ENCODE results near the gene CLMP.

CLMP gene

GRCh38 chr11:123055191-123055901 lies 139.7 kb downstream of the CLMP start:
- FAIRE-seq: no peak

DNA sequence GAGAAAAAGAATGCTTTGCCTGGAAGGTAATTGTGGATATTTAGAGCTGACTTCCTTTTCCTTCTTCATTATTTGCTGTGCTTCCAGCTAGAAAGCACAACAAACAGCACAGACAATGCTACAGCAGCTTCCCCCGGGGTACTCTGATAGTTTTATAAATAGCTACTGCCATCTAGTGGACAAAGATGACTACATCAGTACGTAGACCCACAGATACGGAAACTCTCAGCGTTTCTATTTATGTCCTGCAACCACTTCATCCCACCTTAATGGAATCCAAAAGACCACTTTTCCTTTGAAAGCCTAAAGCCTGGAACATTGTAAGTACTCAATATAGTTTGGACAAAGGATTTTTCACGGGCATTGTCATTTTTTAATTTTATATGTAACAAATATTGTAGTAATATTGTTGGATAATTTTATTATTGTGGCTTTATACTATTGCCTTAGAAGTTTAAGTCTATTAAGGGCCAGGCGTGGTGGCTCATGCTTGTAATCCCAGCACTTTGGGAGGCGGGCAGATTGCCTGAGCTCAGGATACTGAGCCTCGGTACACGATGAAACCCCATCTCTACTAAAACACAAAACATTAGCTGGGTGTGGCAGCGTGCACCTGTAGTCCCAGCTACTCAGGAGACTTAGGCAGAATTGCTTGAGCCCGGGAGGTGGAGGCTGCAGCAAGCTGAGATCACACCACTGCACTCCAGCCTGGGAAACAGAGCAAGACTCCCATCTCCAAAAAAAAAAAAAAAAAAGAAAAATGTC lies 140.6 kb downstream of the CLMP start:
- TF ChIP-seq TAF1 (IDR thresholded peaks at IDR 0.05; ENCODE audit: borderline replicate concordance, low read depth, low read length) (no peak), POLR2A (IDR thresholded peaks at IDR 0.05; ENCODE audit: low read depth, low read length) (peak; percentile 58), POLR2AphosphoS5 (IDR thresholded peaks at IDR 0.05; ENCODE audit: low read depth, low read length) (peak; percentile 44; the same call in 1 of the 2 replicates)
- DNase-seq (ENCODE audit: insufficient read length) (no peak), FAIRE-seq (peak; percentile 83)

More at GRCh38 chr11:123055191-123055901, 139.7 kb downstream of the CLMP start:
- DNase-seq (ENCODE audit: insufficient read length): no peak
- TF ChIP-seq POLR2AphosphoS5 (IDR thresholded peaks at IDR 0.05; ENCODE audit: low read depth, low read length) (peak; percentile 52; the same call in 1 of the 2 replicates), TAF1 (IDR thresholded peaks at IDR 0.05; ENCODE audit: borderline replicate concordance, low read depth, low read length) (no peak), POLR2A (IDR thresholded peaks at IDR 0.05; ENCODE audit: low read depth, low read length) (no peak)

DNA sequence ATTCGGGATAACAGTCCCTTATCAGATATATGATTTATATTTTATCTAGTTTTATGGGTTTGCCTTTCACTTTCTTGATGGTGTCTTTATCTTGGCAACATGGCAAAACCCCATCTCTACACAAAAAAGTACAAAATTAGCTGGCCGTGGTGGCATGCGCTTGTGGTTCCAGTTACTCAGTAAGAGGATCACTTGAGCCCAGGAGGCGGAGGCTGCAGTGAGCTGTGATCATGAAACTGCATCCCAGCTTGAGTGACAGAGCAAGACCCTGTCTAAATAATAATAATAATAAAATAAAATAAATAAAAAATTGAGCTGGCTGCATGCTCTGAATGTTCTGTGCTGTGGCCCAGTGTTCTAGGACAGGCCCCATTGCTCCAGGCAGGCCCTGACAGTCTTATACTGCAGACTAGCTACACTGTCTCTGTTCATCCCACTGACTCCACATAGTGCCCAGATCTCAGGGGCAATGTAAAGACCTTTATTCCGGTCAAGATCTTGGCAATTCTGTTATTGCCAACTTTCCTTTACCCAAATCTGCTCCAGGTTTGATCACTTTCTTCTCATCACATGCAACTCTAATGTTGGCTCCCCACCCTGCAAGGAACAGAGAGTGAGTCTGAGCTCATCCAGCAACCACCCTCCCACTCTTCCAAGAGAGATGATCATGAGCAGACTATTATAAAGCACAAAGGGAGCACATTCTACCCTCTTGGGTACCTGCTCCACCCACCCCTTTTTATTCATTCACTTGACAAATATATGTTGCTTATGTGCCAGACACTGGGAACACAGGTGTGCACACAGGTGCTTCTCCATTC lies 141.9 kb downstream of the CLMP start:
- TF ChIP-seq POLR2AphosphoS5 (IDR thresholded peaks at IDR 0.05; ENCODE audit: low read depth, low read length) (no peak), POLR2A (IDR thresholded peaks at IDR 0.05; ENCODE audit: low read depth, low read length) (no peak), TAF1 (IDR thresholded peaks at IDR 0.05; ENCODE audit: borderline replicate concordance, low read depth, low read length) (no peak)
- no peak for FAIRE-seq
- no peak for DNase-seq (ENCODE audit: insufficient read length)

DNA sequence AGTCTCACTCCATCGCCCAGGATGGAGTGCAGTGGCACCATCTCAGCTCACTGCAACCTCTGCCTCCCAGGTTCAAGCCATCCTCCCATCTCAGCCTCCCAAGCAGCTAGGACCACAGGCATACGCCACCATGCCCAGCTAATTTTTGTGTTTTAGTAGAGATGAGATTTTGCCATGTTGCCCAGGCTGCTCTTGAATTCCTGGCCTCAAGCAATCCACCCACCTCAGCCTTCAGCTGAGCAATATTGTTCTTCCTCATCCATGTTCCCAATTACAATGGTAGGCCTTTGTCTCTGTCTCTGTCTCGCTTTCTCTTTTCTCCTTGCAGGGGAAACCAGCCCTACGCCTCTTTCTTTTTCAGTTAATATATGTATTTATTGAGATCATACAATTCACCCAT lies 143.4 kb downstream of the CLMP start:
- DNase-seq (ENCODE audit: insufficient read length) (no peak), FAIRE-seq (no peak)
- TF ChIP-seq POLR2A (IDR thresholded peaks at IDR 0.05; ENCODE audit: low read depth, low read length) (no peak), POLR2AphosphoS5 (IDR thresholded peaks at IDR 0.05; ENCODE audit: low read depth, low read length) (no peak), TAF1 (IDR thresholded peaks at IDR 0.05; ENCODE audit: borderline replicate concordance, low read depth, low read length) (no peak)

DNA sequence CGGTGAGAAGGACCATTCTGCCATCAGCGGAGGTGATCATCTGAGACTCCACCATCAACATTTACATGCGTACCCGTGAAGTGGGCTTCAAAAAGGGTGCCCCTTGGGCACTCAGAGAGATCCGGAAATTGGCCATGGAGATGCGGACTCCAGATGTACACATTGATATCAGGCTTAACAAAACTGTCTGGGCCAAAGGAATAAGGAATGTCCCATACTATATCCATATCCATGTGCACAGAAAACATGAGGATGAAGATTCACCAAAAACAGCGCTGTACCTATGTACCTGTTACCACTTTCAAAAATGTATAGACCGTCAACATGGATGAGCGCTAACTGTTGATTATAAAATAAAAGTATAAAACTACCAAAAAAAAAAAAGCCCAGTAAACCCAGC lies 143.9 kb downstream of the CLMP start:
- DNase-seq (ENCODE audit: insufficient read length): no peak
- TF ChIP-seq TAF1 (IDR thresholded peaks at IDR 0.05; ENCODE audit: borderline replicate concordance, low read depth, low read length) (no peak), POLR2AphosphoS5 (IDR thresholded peaks at IDR 0.05; ENCODE audit: low read depth, low read length) (no peak), POLR2A (IDR thresholded peaks at IDR 0.05; ENCODE audit: low read depth, low read length) (no peak)
- FAIRE-seq: no peak

GRCh38 chr11:123047947-123048293 lies 147.1 kb downstream of the CLMP start:
- no peak for FAIRE-seq
- TF ChIP-seq POLR2A (IDR thresholded peaks at IDR 0.05; ENCODE audit: low read depth, low read length): no peak
- no peak for TF ChIP-seq TAF1 (IDR thresholded peaks at IDR 0.05; ENCODE audit: borderline replicate concordance, low read depth, low read length)
- TF ChIP-seq POLR2AphosphoS5 (IDR thresholded peaks at IDR 0.05; ENCODE audit: low read depth, low read length): no peak

DNA sequence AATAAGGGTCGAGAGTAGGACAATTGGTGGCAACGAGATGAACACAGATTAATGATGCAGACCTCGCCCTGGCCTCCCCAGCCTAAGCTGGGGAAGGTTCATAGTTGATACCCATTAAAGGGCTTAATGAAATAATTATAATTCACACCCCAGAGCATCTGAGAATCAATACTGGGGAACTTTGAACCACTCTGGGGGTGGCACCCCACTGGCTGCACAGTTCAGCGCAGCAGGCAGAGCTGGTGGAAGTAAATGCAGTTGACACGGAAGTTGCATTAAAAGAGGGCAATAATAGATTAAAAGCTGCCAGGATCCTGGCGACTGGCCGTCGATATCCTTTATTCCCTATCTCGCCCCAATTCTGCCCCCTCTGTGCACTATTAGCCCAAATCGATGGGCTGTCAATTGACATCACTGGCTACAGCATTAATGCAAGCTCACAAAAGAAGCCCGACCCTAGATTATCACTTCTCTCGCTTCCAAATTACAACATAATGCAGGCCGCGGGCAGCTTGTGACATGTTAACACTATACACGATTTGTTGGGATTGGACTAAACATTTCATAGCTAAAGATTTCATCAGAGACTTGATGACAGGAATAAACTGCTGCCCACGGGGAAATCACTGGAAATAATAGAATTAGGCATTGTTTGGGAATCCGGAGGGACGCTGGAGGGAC lies 147.6 kb downstream of the CLMP start:
- FAIRE-seq: no peak
- TF ChIP-seq POLR2A (IDR thresholded peaks at IDR 0.05; ENCODE audit: low read depth, low read length) (no peak), TAF1 (IDR thresholded peaks at IDR 0.05; ENCODE audit: borderline replicate concordance, low read depth, low read length) (no peak), POLR2AphosphoS5 (IDR thresholded peaks at IDR 0.05; ENCODE audit: low read depth, low read length) (no peak)
- DNase-seq (ENCODE audit: insufficient read length): no peak

More at GRCh38 chr11:123047947-123048293, 147.1 kb downstream of the CLMP start:
- no peak for DNase-seq (ENCODE audit: insufficient read length)

- FAIRE-seq: no peak
- DNase-seq (ENCODE audit: insufficient read length): no peak
- no peak for TF ChIP-seq TAF1 (IDR thresholded peaks at IDR 0.05; ENCODE audit: borderline replicate concordance, low read depth, low read length)
- no peak for TF ChIP-seq POLR2AphosphoS5 (IDR thresholded peaks at IDR 0.05; ENCODE audit: low read depth, low read length)
- no peak for TF ChIP-seq POLR2A (IDR thresholded peaks at IDR 0.05; ENCODE audit: low read depth, low read length)
These were observed 148.4 kb downstream of the CLMP start for GRCh38 chr11:123046473-123047259.

GRCh38 chr11:123045101-123045500 lies 149.9 kb downstream of the CLMP start:
- TF ChIP-seq POLR2AphosphoS5 (IDR thresholded peaks at IDR 0.05; ENCODE audit: low read depth, low read length) (no peak), TAF1 (IDR thresholded peaks at IDR 0.05; ENCODE audit: borderline replicate concordance, low read depth, low read length) (no peak), POLR2A (IDR thresholded peaks at IDR 0.05; ENCODE audit: low read depth, low read length) (no peak)
- DNase-seq (ENCODE audit: insufficient read length): no peak
- no peak for FAIRE-seq

DNA sequence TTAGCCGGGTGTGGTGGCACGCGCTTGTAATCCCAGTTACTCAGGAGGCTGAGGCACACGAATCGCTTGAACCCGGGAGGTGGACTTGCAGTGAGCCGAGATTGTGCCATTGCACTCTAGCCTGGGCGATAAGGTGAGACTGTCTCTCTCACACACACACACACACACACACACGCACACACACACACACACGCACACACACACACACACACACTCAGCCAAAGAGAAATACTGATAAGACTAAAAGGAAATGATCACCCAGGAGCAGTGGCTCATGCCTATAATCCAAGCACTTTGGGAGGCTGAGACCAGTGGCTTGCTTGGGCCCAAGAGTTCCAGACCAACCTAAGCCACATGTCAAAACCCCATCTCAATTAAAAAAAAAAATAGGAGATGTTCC lies 153.9 kb downstream of the CLMP start:
- DNase-seq (ENCODE audit: insufficient read length) (no peak), FAIRE-seq (no peak)
- TF ChIP-seq POLR2A (IDR thresholded peaks at IDR 0.05; ENCODE audit: low read depth, low read length) (no peak), POLR2AphosphoS5 (IDR thresholded peaks at IDR 0.05; ENCODE audit: low read depth, low read length) (no peak), TAF1 (IDR thresholded peaks at IDR 0.05; ENCODE audit: borderline replicate concordance, low read depth, low read length) (no peak)
